Lower leg skin (tissue), 4 donors: ENCODE measurements around the gene SLC5A4. TPM values are rescaled to one million over a fixed set of nuclear protein-coding genes. Genes with fewer than 3 reads are reported as not detected.

Experiments
- DNase-seq, 2 donors: peaks; one replicate each; pipeline ENCODE4 v3.0.0-alpha.2; 2019; ENCODE audit warnings: low spot score in 2 of 2
- H3K4me3 ChIP-seq: fragments of 200-600 bp; sonication (generic); 2 replicates; pipeline ENCODE4 v1.5.1; 2017; ENCODE audit warnings: mild to moderate bottlenecking, low read depth; ENCODE audit not compliant: poor library complexity, severe bottlenecking
- CTCF ChIP-seq, 3 donors: fragments of 450-650 bp; IDR thresholded peaks; one replicate each; pipeline ENCODE4 v1.5.1; 2016; ENCODE audit warnings: antibody characterized with exemption in 3 of 3, mild to moderate bottlenecking in 3 of 3, moderate library complexity in 2 of 3
- POLR2A ChIP-seq, 2 donors: fragments of 450-650 bp; IDR thresholded peaks; one replicate each; pipeline ENCODE4 v1.6.1; 2016 to 2017; ENCODE audit warnings: antibody characterized with exemption in 2 of 2, mild to moderate bottlenecking in 1 of 2, moderate library complexity in 1 of 2
- WGBS, 2 donors: methylation state at CpG; one replicate each; pipeline ENCODE4 v1.1.5; 2018; 5-methylcytosine and 5-hydroxymethylcytosine counted together
- intact Hi-C: fragments of 100-400 bp; cut with DNase I; formaldehyde crosslinking; loops from one replicate; pipeline ENCODE4 v1.15.0; 2023; ENCODE audit warnings: low total_unique reads
- total RNA-seq, 4 donors: library from RNA; depleted of rRNA; stranded (reverse); fragments of >200 nt; gene quantifications; one replicate each; pipeline ENCODE4 v1.1.0, GENCODE V29; 2016

The SLC5A4 gene
- total RNA-seq, 4 donors from 2014 or later: not detected

GRCh38 chr22:32226326-32227104, 28.6 kb downstream of the SLC5A4 start:
- no peak overlapping the region for H3K4me3 ChIP-seq
- WGBS, 2 donors: 49 to 51% methylated on average over 7 of the region's 7 CpGs
- no peak for DNase-seq
- TF ChIP-seq POLR2A (IDR thresholded peaks at IDR 0.05) (no peak), CTCF (IDR thresholded peaks at IDR 0.05) (no peak)
- intact Hi-C loops: no loop called here

- 67 to 69% methylated on average over 1 of the region's 1 CpG for WGBS, 2 donors
- DNase-seq: no peak
- TF ChIP-seq POLR2A (IDR thresholded peaks at IDR 0.05): no peak
- no peak for TF ChIP-seq CTCF (IDR thresholded peaks at IDR 0.05)
- no peak overlapping the region for H3K4me3 ChIP-seq
- intact Hi-C loops: no loop called here
Measured at GRCh38 chr22:32222991-32223390, 32.2 kb downstream of the SLC5A4 start.

GRCh38 chr22:32219026-32219425, 36.1 kb downstream of the SLC5A4 start:
- intact Hi-C loops: no loop called here
- no peak for TF ChIP-seq POLR2A (IDR thresholded peaks at IDR 0.05)
- no peak for TF ChIP-seq CTCF (IDR thresholded peaks at IDR 0.05)
- no peak for DNase-seq
- H3K4me3 ChIP-seq: no peak overlapping the region
- WGBS, 2 donors: 78 to 96% methylated on average over 3 of the region's 3 CpGs

- no peak overlapping the region for H3K4me3 ChIP-seq
- intact Hi-C loops: no loop called here
- no peak for DNase-seq
- TF ChIP-seq POLR2A (IDR thresholded peaks at IDR 0.05): no peak
- TF ChIP-seq CTCF (IDR thresholded peaks at IDR 0.05): no peak
- 72 to 78% methylated on average over 6 of the region's 6 CpGs for WGBS, 2 donors
Measured at GRCh38 chr22:32218470-32218869, 36.7 kb downstream of the SLC5A4 start.

- WGBS, 2 donors: 83 to 84% methylated on average over 2 of the region's 2 CpGs
- no peak for DNase-seq
Measured at GRCh38 chr22:32217465-32217864, 37.7 kb downstream of the SLC5A4 start.

More at GRCh38 chr22:32217465-32217864, 37.7 kb downstream of the SLC5A4 start:
- intact Hi-C loops: no loop called here
- no peak overlapping the region for H3K4me3 ChIP-seq
- no peak for TF ChIP-seq CTCF (IDR thresholded peaks at IDR 0.05)
- TF ChIP-seq POLR2A (IDR thresholded peaks at IDR 0.05): no peak
